Stimulated activated CD8-positive, alpha-beta memory T cell treated with anti-CD3 and anti-CD28 coated beads, Interleukin-7, amount 100 ng/mL, for 48 hours (primary cell): ENCODE results near the gene PSMD3.

ENCODE experiments used
- DNase-seq, 2 donors: peaks; one replicate each; pipeline ENCODE4 v3.0.0-alpha.2; 2020; ENCODE audit warnings: low read depth in 1 of 2; ENCODE audit errors: extremely low read depth in 1 of 2

The PSMD3 gene

GRCh38 chr17:39955726-39956225 is 24.8 kb upstream of the PSMD3 start:
- DNase-seq = no peak

- no peak for DNase-seq
These were observed 20.0 kb upstream of the PSMD3 start for GRCh38 chr17:39960524-39961041.

- no peak for DNase-seq
These were observed 17.9 kb upstream of the PSMD3 start, which contains the start of gene GSDMA for GRCh38 chr17:39962642-39963220. Gene GSDMA, plus strand, starts transcription at chr17:39963004. Its CDS starts 2,684 bp downstream, at chr17:39965688.

GRCh38 chr17:39963829-39964228 is 16.8 kb upstream of the PSMD3 start:
- no peak for DNase-seq

GRCh38 chr17:39965017-39965699 is 15.4 kb upstream of the PSMD3 start:
- DNase-seq = no peak

GRCh38 chr17:39966771-39967170 is 13.8 kb upstream of the PSMD3 start:
- DNase-seq = no peak

GRCh38 chr17:39968761-39969160 is 11.8 kb upstream of the PSMD3 start:
- DNase-seq = no peak

GRCh38 chr17:39969375-39969774 is 11.2 kb upstream of the PSMD3 start:
- no peak for DNase-seq

- no peak for DNase-seq
These were observed 10.4 kb upstream of the PSMD3 start for GRCh38 chr17:39970157-39970692.

GRCh38 chr17:39971076-39971603 is 9.5 kb upstream of the PSMD3 start:
- no peak for DNase-seq

- no peak for DNase-seq
These were observed 8.3 kb upstream of the PSMD3 start for GRCh38 chr17:39972271-39972670.

- no peak for DNase-seq
These were observed 7.1 kb upstream of the PSMD3 start for GRCh38 chr17:39973496-39973895.

- no peak for DNase-seq
These were observed 6.2 kb upstream of the PSMD3 start for GRCh38 chr17:39974433-39974832.

GRCh38 chr17:39975801-39976200 is 4.8 kb upstream of the PSMD3 start:
- DNase-seq = no peak

- no peak for DNase-seq
These were observed 1.5 kb upstream of the PSMD3 start for GRCh38 chr17:39979016-39979670.

GRCh38 chr17:39979893-39980350 is 685 bp upstream of the PSMD3 start:
- no peak for DNase-seq

- no peak for DNase-seq
These were observed 667 bp downstream of the PSMD3 start for GRCh38 chr17:39981207-39981741.

GRCh38 chr17:39981766-39982375 is 1.3 kb downstream of the PSMD3 start:
- DNase-seq = no peak

GRCh38 chr17:39988206-39988810 is 7.7 kb downstream of the PSMD3 start:
- DNase-seq = no peak

- no peak for DNase-seq
These were observed 13.8 kb downstream of the PSMD3 start for GRCh38 chr17:39994448-39994847.
